ENCODE data around the gene RFC3. TPM values are rescaled to one million over a fixed set of nuclear protein-coding genes. Genes with fewer than 3 reads are reported as not detected.
"Not testable (repeated sequence)": the region's sequence is repeated elsewhere in the genome, so short reads cannot be mapped to it uniquely, and the experiment has no call there.

Gene RFC3
- total RNA-seq, 1 experiment from 2014 or later, result 30.8 TPM

GRCh38 chr13:33799950-33800592, 17.9 kb upstream of the RFC3 start:
- H3K27ac Mint-ChIP-seq (ENCODE audit: unreplicated experiment), result no peak overlapping the region
- H3K4me3 Mint-ChIP-seq (ENCODE audit: low read depth, unreplicated experiment), result no peak overlapping the region
- intact Hi-C loops (cut with micrococcal nuclease; ENCODE audit: unreplicated experiment), result no loop called here
- H3K36me3 Mint-ChIP-seq (ENCODE audit: insufficient read depth, unreplicated experiment), result no peaks in the 10 kb centered on the region
- H3K4me1 Mint-ChIP-seq (ENCODE audit: low read depth, unreplicated experiment), result no peaks in the 10 kb centered on the region
- no TSS peak for BruUV-seq (replicated peaks)
- no peak for TF ChIP-seq CTCF (IDR thresholded peaks at IDR 0.05; ENCODE audit: unreplicated experiment)
- no peak for DNase-seq
- CTCF ChIA-PET, result no interaction called here
- H3K9me3 Mint-ChIP-seq (ENCODE audit: low read depth, unreplicated experiment), result no peaks in the 10 kb centered on the region
- no peaks in the 10 kb centered on the region for H3K27me3 Mint-ChIP-seq (ENCODE audit: unreplicated experiment)

- no peaks in the 10 kb centered on the region for H3K36me3 Mint-ChIP-seq (ENCODE audit: insufficient read depth, unreplicated experiment)
- no peak for TF ChIP-seq CTCF (IDR thresholded peaks at IDR 0.05; ENCODE audit: unreplicated experiment)
- no peak overlapping the region for H3K27ac Mint-ChIP-seq (ENCODE audit: unreplicated experiment)
- CTCF ChIA-PET, result no interaction called here
- H3K27me3 Mint-ChIP-seq (ENCODE audit: unreplicated experiment), result no peaks in the 10 kb centered on the region
- no peaks in the 10 kb centered on the region for H3K9me3 Mint-ChIP-seq (ENCODE audit: low read depth, unreplicated experiment)
- no peak for DNase-seq
- no TSS peak for BruUV-seq (replicated peaks)
- intact Hi-C loops (cut with micrococcal nuclease; ENCODE audit: unreplicated experiment), result no loop called here
- H3K4me1 Mint-ChIP-seq (ENCODE audit: low read depth, unreplicated experiment), result no peaks in the 10 kb centered on the region
- H3K4me3 Mint-ChIP-seq (ENCODE audit: low read depth, unreplicated experiment), result no peak overlapping the region
Measured at GRCh38 chr13:33800646-33801186, 17.2 kb upstream of the RFC3 start.

GRCh38 chr13:33806470-33807248, 11.3 kb upstream of the RFC3 start:
- no peaks in the 10 kb centered on the region for H3K4me1 Mint-ChIP-seq (ENCODE audit: low read depth, unreplicated experiment)
- CTCF ChIA-PET, result no interaction called here
- no peaks in the 10 kb centered on the region for H3K9me3 Mint-ChIP-seq (ENCODE audit: low read depth, unreplicated experiment)
- intact Hi-C loops (cut with micrococcal nuclease; ENCODE audit: unreplicated experiment), result no loop called here
- DNase-seq, result no peak
- no peak overlapping the region for H3K27ac Mint-ChIP-seq (ENCODE audit: unreplicated experiment)
- no peak for TF ChIP-seq CTCF (IDR thresholded peaks at IDR 0.05; ENCODE audit: unreplicated experiment)
- no peak overlapping the region for H3K4me3 Mint-ChIP-seq (ENCODE audit: low read depth, unreplicated experiment)
- no TSS peak for BruUV-seq (replicated peaks)
- no peaks in the 10 kb centered on the region for H3K36me3 Mint-ChIP-seq (ENCODE audit: insufficient read depth, unreplicated experiment)
- H3K27me3 Mint-ChIP-seq (ENCODE audit: unreplicated experiment), result peaks cover 13% of the 10 kb centered on the region

- intact Hi-C loops (cut with micrococcal nuclease; ENCODE audit: unreplicated experiment); H3K4me3 Mint-ChIP-seq (ENCODE audit: low read depth, unreplicated experiment); BruUV-seq (replicated peaks); H3K36me3 Mint-ChIP-seq (ENCODE audit: insufficient read depth, unreplicated experiment); CTCF ChIA-PET; H3K9me3 Mint-ChIP-seq (ENCODE audit: low read depth, unreplicated experiment); H3K27ac Mint-ChIP-seq (ENCODE audit: unreplicated experiment); H3K4me1 Mint-ChIP-seq (ENCODE audit: low read depth, unreplicated experiment); DNase-seq: not testable (repeated sequence)
- peaks cover 13% of the 10 kb centered on the region for H3K27me3 Mint-ChIP-seq (ENCODE audit: unreplicated experiment)
Measured at GRCh38 chr13:33812829-33813228, 5.1 kb upstream of the RFC3 start.
